Pancreas (tissue), 10 donors: ENCODE measurements around the gene SHISA5. TPM values are rescaled to one million over a fixed set of nuclear protein-coding genes. Genes with fewer than 3 reads are reported as not detected.
A peak's percentile ranks its signal among the peaks of the same experiment; 100 is the strongest.

ENCODE experiments used
- ATAC-seq, 4 donors: fragments of 200-7000 bp; cut with Tn5 transposase; one replicate each; pipeline versions ENCODE4 v1.8.0 to v1.9.1; 2020; ENCODE audit warnings: mild to moderate bottlenecking in 4 of 4, moderate library complexity in 4 of 4
- DNase-seq, 6 donors: peaks; one replicate each; pipeline ENCODE4 v3.0.0-alpha.2; 2020
- FAIRE-seq: peaks from 2 replicates; lab custom pipeline; 2012; peaks lifted over from hg19 to GRCh38; lab: Jason Lieb, UNC
- H3K27ac ChIP-seq, 4 donors: fragments of 200-600 bp; sonication (generic); 1 replicate in 3 of 4; 2 replicates in 1 of 4; pipeline versions ENCODE4 v1.5.0 to v1.8.0; 2020
- H3K27me3 ChIP-seq, 4 donors: fragments of 200-600 bp; one replicate each; pipeline ENCODE4 v1.8.0; 2021
- H3K36me3 ChIP-seq, 3 donors: fragments of 200-600 bp; sonication (generic) in 1 of 3; one replicate each; pipeline versions ENCODE4 v1.5.0 to v1.8.0; 2020 to 2021
- H3K4me1 ChIP-seq, 3 donors: fragments of 200-600 bp; one replicate each; pipeline ENCODE4 v1.8.0; 2021
- H3K4me3 ChIP-seq, 4 donors: fragments of 200-600 bp; sonication (generic) in 2 of 4; one replicate each; pipeline versions ENCODE4 v1.5.0 to v1.8.0; 2020 to 2021
- H3K9me3 ChIP-seq, 4 donors: fragments of 200-600 bp; one replicate each; pipeline ENCODE4 v1.8.0; 2021
- WGBS, 2 donors: extraction: QIAGEN DNeasy Blood & Tissue Kit; methylation state at CpG; one replicate each; pipeline ENCODE4 v1.1.7; 2013; 5-methylcytosine and 5-hydroxymethylcytosine counted together
- intact Hi-C, 3 donors: fragments of 100-400 bp; cut with DNase I; formaldehyde crosslinking; loops; one replicate each; pipeline versions ENCODE4 v1.11.1 to v1.14.2; 2022
- polyA plus RNA-seq, 2 donors: library from polyadenylated mRNA; stranded (reverse); fragments of 200-250 nt; gene quantifications; one replicate each; pipeline ENCODE4 v1.2.3, GENCODE V29; 2013
- total RNA-seq, 6 donors: library from RNA; stranded (reverse); fragmentation: NEBNext Ultra II Directional in 4 of 6; extraction: Animal tissue kit (Norgen Biotek cat#: 25700) in 4 of 6; gene quantifications; one replicate each; pipeline versions ENCODE4 v1.2.1 to v1.2.4, GENCODE V29; 2021 to 2023
- TF ChIP-seq, protein P1 (sequence below), 4 donors: fragments of 200-600 bp; sonication (generic) in 3 of 4; IDR thresholded peaks; one replicate each; pipeline versions ENCODE4 v1.5.0 to v1.8.0; 2021; ENCODE audit warnings: antibody characterized with exemption in 4 of 4
- donor health status: healthy with polysubstance abuse.
- donor health status: DM: no; HTN: no; CAD: no; lungs with moderate emphysema.
- donor health status: DM: no; HTN: no; CAD: no.
- donor health status: control.
- donor health status: control.
- donor health status: Bipolar disorder and iron deficiency.
- donor health status: DM: yes; HTN: yes; CAD: no.
- donor health status: DM: no; HTN: no; CAD: no.
- donor health status: DM: no; HTN: no; CAD: no.
- donor health status: DM: yes; HTN: yes; CAD: no.

SHISA5 gene
- total and polyA plus RNA-seq, 8 donors = 29.9 to 81.6 (median 45.3) TPM

DNA sequence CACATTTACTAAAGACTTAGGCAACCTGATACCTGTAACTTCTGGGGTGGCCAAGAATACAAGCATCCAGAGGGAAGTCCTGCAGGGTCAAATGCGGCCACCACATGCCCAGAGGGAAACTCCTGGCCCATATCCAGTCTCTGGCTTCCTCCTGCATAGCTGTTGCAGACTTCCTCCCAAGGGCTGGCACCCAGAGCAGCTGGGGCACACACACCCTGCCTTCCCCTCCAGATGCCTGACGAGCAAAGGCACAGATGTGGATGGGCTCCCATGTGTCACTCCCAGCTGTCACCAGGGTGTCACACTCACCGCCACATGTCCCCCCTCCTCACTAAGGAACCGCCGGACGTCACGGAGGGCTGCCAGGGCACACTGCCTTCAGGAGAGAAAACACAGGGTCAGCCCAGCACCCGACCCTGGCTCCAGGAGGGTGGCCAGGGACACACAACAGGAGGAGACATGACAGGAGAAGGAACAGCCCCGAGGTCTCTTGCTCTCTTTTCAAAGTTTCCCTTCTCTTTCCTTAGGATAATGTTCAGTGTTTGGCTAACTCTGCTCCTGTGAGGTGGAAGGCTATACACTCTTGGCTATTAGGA, 39.4 kb upstream of the SHISA5 start:
- peak in 1 of 6 donors; percentile 60 for DNase-seq
- intact Hi-C loops = no loop called here

DNA sequence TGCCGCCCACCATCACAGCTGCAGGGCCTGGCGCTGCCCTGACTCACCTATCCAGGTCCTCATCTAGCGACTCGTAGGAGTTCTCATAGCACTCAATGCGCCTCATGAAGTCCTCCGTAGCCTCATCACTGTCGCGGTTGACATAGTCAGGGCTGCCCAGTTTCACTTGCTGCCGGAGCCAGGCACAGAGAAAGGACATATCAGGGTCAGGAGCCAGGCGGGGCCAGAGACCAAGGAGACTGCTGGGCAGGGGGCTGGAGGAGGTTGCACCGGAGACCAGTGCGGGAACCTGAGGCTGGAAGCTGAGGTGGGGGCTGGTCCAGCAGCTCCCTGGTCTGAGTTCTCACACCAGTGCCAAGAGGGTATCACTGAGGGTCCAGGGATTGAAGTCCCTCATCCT, 34.5 kb upstream of the SHISA5 start:
- Histone ChIP-seq H3K9me3 (no peaks in the 10 kb centered on the region), H3K27me3 (no peaks in the 10 kb centered on the region), H3K4me3 (no peak overlapping the region), H3K4me1 (no peaks in the 10 kb centered on the region), H3K27ac (no peak overlapping the region), H3K36me3 (peaks cover 0 to 30% (median 6%) of the 10 kb centered on the region in 3 donors)
- ATAC-seq = no peak
- 93 to 94% methylated on average over 12 of the region's 12 CpGs for WGBS, 2 donors
- intact Hi-C loops = no loop called here
- TF ChIP-seq, protein P1, sequence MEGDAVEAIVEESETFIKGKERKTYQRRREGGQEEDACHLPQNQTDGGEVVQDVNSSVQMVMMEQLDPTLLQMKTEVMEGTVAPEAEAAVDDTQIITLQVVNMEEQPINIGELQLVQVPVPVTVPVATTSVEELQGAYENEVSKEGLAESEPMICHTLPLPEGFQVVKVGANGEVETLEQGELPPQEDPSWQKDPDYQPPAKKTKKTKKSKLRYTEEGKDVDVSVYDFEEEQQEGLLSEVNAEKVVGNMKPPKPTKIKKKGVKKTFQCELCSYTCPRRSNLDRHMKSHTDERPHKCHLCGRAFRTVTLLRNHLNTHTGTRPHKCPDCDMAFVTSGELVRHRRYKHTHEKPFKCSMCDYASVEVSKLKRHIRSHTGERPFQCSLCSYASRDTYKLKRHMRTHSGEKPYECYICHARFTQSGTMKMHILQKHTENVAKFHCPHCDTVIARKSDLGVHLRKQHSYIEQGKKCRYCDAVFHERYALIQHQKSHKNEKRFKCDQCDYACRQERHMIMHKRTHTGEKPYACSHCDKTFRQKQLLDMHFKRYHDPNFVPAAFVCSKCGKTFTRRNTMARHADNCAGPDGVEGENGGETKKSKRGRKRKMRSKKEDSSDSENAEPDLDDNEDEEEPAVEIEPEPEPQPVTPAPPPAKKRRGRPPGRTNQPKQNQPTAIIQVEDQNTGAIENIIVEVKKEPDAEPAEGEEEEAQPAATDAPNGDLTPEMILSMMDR (IDR thresholded peaks at IDR 0.05) = no peak
- DNase-seq = no peak
- FAIRE-seq = no peak

More for the DNA sequence above, 39.4 kb upstream of the SHISA5 start:
- Histone ChIP-seq H3K36me3 (peaks cover 0 to 25% (median 0%) of the 10 kb centered on the region in 3 donors), H3K9me3 (no peaks in the 10 kb centered on the region), H3K27me3 (no peaks in the 10 kb centered on the region), H3K4me1 (peaks cover 0 to 1% (median 0%) of the 10 kb centered on the region in 3 donors), H3K4me3 (no peak overlapping the region), H3K27ac (no peak overlapping the region)
- TF ChIP-seq, protein P1 (IDR thresholded peaks at IDR 0.05) = no peak
- 78 to 80% methylated on average over 9 of the region's 9 CpGs for WGBS, 2 donors
- FAIRE-seq (no peak), ATAC-seq (peak in 3 of 4 donors; percentile 18 to 72 (median 70))

DNA sequence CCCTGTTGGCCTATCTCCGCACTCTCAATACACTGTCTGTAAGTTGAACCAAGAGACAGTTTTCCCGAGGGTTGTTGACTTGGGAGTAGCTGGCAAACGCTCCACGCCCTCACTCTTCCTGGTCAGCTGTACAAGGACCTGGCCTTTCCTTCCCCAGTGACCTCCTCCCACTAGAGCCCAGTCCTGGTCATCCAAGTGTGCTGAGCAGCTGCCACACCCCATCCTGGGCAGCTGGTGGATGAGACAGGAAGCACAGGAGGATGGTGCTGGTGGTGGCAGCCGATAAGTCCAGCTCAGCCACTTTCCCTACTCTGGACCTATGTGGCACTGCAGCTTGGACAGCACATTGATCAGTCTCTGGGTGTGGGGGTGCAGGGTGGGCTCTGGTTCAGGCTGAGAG, 32.8 kb upstream of the SHISA5 start:
- no peak for DNase-seq
- H3K36me3 ChIP-seq = peaks cover 0 to 30% (median 6%) of the 10 kb centered on the region in 3 donors
- H3K27ac ChIP-seq = no peak overlapping the region
- no peak for FAIRE-seq
- H3K4me1 ChIP-seq = no peaks in the 10 kb centered on the region
- no peak for ATAC-seq
- H3K27me3 ChIP-seq = no peaks in the 10 kb centered on the region
- intact Hi-C loops = no loop called here
- H3K9me3 ChIP-seq = no peaks in the 10 kb centered on the region
- WGBS, 2 donors = 82 to 87% methylated on average over 5 of the region's 5 CpGs
- TF ChIP-seq, protein P1 (IDR thresholded peaks at IDR 0.05) = no peak
- no peak overlapping the region for H3K4me3 ChIP-seq

DNA sequence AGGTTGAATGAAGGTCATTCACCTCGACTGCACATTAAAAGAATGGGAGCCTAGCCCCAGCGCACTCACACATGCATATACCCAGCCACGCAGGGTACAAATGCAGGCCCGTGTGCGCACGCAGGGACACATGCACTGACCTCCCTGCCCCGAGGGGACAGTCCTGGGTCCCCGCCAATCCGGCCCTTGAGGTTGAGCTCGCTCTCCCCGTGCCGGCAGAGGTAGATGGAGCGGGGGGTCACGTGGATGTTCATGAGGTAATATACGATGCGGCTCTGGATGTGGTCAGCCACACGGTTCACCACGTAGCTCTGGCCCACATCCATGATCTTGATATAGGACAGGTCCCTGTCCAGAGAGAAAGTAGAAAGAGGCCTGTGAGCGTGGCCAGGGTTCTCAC, 32.1 kb upstream of the SHISA5 start:
- TF ChIP-seq, protein P1 (IDR thresholded peaks at IDR 0.05) = no peak
- Histone ChIP-seq H3K4me3 (no peak overlapping the region), H3K36me3 (peaks cover 0 to 30% (median 6%) of the 10 kb centered on the region in 3 donors), H3K4me1 (no peaks in the 10 kb centered on the region), H3K9me3 (no peaks in the 10 kb centered on the region), H3K27me3 (no peaks in the 10 kb centered on the region), H3K27ac (no peak overlapping the region)
- intact Hi-C loops = no loop called here
- WGBS, 2 donors = 91 to 94% methylated on average over 19 of the region's 19 CpGs
- no peak for ATAC-seq
- no peak for FAIRE-seq
- DNase-seq = no peak

DNA sequence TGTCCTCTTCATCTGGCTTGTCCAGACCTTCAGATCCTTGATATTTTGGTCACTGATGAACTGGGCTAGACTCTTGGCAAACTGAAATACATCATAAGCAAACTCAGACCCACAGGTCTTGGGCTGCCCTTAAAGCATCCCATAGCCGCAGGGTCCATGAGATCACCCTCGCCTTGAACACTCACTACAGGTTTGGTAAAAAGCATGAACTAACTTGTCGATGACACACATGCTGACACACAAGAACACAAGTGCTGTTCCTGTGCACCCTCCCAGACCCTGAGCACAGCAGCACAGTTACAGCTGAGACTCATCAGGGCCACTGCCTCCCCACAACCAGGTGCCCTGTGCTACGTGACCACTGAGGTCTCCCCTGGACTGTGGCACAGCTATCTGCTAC, 31.6 kb upstream of the SHISA5 start:
- DNase-seq = no peak
- no peak overlapping the region for H3K27ac ChIP-seq
- no peaks in the 10 kb centered on the region for H3K27me3 ChIP-seq
- 97 to 100% methylated on average over 4 of the region's 4 CpGs for WGBS, 2 donors
- no peak for FAIRE-seq
- intact Hi-C loops = no loop called here
- ATAC-seq = no peak
- H3K36me3 ChIP-seq = peaks cover 0 to 30% (median 6%) of the 10 kb centered on the region in 3 donors
- no peaks in the 10 kb centered on the region for H3K4me1 ChIP-seq
- H3K4me3 ChIP-seq = no peak overlapping the region
- H3K9me3 ChIP-seq = no peaks in the 10 kb centered on the region
- TF ChIP-seq, protein P1 (IDR thresholded peaks at IDR 0.05) = no peak
